HUES64 (cell line): ENCODE data around the gene SDHB.

ENCODE experiments used
- H3K27ac ChIP-seq: 2 replicates; pipeline ENCODE4 v1.7.0; 2013; ENCODE audit warnings: low read depth, low read length, inconsistent platforms
- H3K27me3 ChIP-seq: 2 replicates; pipeline ENCODE4 v1.6.1; 2013; ENCODE audit warnings: mild to moderate bottlenecking, low read length; ENCODE audit not compliant: insufficient read depth
- H3K36me3 ChIP-seq: 2 replicates; pipeline ENCODE4 v1.6.1; 2013; ENCODE audit warnings: mild to moderate bottlenecking, low read length; ENCODE audit not compliant: insufficient read depth
- H3K4me1 ChIP-seq: 2 replicates; pipeline ENCODE4 v1.6.1; 2013; ENCODE audit warnings: mild to moderate bottlenecking, low read length, moderate library complexity; ENCODE audit not compliant: insufficient read depth
- H3K4me3 ChIP-seq: 2 replicates; pipeline ENCODE4 v1.5.1; 2013; ENCODE audit warnings: mild to moderate bottlenecking, low read length, moderate library complexity
- H3K9ac ChIP-seq: 2 replicates; pipeline ENCODE4 v1.6.1; 2013; ENCODE audit warnings: mild to moderate bottlenecking, low read depth, low read length
- H3K9me3 ChIP-seq: 2 replicates; pipeline ENCODE4 v1.6.1; 2013; ENCODE audit warnings: low read depth, low read length; ENCODE audit not compliant: insufficient read depth
- WGBS: fragments of 150-250, 120-280 bp; methylation state at CpG from one replicate; pipeline ENCODE4 v1.1.7; 2013; ENCODE audit warnings: missing lambda C conversion rate; 5-methylcytosine and 5-hydroxymethylcytosine counted together

SDHB gene

DNA sequence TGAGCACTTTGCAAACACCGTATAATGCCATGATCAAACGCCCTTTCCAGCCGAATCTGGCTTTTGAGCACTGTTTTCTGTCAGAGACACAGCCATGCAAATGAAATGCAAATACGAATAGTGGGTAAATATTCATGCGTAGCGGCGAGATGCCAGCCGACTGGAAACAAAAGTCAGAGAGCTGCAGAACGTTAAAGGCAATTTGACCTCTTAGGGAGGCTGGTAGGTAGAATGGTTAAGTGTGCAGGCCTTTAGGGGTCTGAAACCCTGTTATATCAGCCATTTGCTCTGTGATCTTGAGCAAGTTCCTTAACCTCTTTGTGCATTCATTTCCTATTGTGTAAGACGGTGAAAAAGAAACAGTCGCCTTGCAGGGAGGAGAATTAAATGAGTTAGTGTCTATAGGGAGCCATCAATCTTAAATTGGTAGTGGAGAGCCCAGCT lies 6.5 kb upstream of the SDHB start:
- H3K27ac ChIP-seq: no peak overlapping the region
- 42% methylated on average over 11 of the region's 11 CpGs for WGBS
- H3K9ac ChIP-seq: no peak overlapping the region

DNA sequence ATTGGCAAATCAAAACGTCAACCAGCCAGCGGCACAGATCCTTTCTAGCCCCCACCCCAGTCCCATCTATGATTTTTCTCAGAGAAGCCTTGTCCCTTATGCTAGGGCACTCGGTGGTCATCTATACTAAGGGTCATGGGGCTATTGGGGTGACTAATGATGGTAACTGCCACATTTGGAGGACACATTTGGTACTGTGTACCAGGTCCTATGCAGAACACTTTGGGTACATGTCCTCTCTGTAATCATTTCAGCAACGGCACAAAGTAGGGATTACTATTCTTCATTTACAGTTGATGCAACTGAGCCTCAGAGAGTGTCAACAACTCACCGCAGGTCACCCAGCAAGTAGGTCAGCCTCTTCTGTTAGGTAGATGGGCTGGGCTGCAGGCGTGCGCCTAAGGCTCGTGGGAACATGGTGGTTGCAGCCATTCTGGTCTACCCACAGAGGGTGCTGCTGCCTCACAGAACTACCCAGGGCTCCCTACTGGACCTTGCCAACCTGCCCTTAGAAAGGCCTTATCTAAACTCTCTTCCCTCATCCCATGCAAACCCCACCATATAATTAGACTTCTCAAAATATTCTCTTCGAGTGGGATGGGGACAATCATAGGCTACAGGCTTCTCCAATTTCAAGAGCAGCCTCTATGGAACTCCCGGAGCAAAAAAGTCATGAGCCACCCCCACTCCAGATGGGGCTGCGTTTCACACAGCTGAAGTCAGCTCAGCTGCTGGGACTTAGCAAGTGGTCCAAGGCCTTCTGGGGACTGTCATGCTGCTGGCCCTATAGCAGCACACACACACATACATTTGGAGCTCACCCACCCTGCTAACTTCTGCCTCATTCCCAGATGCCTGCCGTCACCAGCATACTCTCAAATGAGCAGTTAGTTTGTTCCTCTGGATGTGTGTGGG lies 5.8 kb upstream of the SDHB start:
- Histone ChIP-seq H3K4me1 (peaks cover 5% of the 10 kb centered on the region), H3K4me3 (no peak overlapping the region), H3K27ac (no peak overlapping the region), H3K36me3 (no peaks in the 10 kb centered on the region), H3K9me3 (no peaks in the 10 kb centered on the region; the same call in 1 of the 2 replicates), H3K27me3 (no peaks in the 10 kb centered on the region), H3K9ac (no peak overlapping the region)
- WGBS: 50% methylated on average over 12 of the region's 12 CpGs

More for the DNA sequence above, 6.5 kb upstream of the SDHB start:
- peaks cover 5% of the 10 kb centered on the region for H3K4me1 ChIP-seq
- H3K9me3 ChIP-seq: peaks cover 3% of the 10 kb centered on the region; the same call in 1 of the 2 replicates
- H3K27me3 ChIP-seq: no peaks in the 10 kb centered on the region
- no peaks in the 10 kb centered on the region for H3K36me3 ChIP-seq
- no peak overlapping the region for H3K4me3 ChIP-seq

DNA sequence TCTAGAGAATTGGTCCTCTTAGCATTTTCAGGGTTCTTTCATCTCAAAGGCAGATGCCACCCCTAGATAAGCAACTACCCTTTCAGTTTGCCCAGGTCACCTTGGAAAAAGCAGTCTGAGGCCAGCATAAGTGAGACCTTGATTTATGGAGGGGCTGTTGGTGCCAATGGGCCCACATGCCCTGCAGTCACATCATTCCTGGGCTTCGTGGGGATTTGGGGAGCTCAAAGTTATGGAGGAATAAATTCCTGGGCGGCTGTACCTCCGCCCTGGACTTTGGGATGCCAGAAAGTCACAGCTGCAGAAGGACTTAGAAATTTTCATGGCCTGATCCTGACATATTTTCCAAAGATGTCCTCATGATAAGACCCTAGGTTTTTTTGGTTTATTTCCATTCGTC lies 2.7 kb upstream of the SDHB start:
- Histone ChIP-seq H3K9me3 (no peaks in the 10 kb centered on the region), H3K4me3 (no peak overlapping the region), H3K27me3 (no peaks in the 10 kb centered on the region), H3K36me3 (peaks cover under 1% of the 10 kb centered on the region; the same call in 1 of the 2 replicates), H3K9ac (no peak overlapping the region), H3K4me1 (peaks cover 14% of the 10 kb centered on the region), H3K27ac (no peak overlapping the region)
- WGBS: 93% methylated on average over 4 of the region's 4 CpGs

DNA sequence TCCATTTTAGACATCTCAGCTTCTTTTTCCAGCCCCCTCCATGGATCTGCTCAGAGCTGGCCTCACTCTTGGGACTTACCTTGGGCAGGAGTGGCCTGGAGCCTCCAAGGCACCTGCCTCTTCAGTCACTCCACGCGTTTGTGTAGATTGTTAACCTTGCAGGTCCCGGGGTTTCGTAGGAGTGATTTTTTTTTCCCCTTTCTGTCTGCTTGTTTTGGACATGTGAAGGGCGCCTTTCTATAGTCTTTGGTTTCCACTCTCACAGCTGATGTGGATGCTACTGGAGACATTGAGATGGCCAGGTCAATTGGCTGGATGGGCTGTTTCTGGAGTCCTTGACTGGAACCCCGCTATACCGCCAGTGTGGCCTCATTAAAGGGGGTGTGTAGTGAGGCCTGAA lies 2.0 kb upstream of the SDHB start:
- WGBS: 93% methylated on average over 7 of the region's 7 CpGs
- H3K9ac ChIP-seq: no peak overlapping the region
- no peaks in the 10 kb centered on the region for H3K9me3 ChIP-seq
- peaks cover 14% of the 10 kb centered on the region for H3K4me1 ChIP-seq
- H3K4me3 ChIP-seq: no peak overlapping the region
- H3K27me3 ChIP-seq: no peaks in the 10 kb centered on the region
- no peak overlapping the region for H3K27ac ChIP-seq
- peaks cover 8% of the 10 kb centered on the region for H3K36me3 ChIP-seq

DNA sequence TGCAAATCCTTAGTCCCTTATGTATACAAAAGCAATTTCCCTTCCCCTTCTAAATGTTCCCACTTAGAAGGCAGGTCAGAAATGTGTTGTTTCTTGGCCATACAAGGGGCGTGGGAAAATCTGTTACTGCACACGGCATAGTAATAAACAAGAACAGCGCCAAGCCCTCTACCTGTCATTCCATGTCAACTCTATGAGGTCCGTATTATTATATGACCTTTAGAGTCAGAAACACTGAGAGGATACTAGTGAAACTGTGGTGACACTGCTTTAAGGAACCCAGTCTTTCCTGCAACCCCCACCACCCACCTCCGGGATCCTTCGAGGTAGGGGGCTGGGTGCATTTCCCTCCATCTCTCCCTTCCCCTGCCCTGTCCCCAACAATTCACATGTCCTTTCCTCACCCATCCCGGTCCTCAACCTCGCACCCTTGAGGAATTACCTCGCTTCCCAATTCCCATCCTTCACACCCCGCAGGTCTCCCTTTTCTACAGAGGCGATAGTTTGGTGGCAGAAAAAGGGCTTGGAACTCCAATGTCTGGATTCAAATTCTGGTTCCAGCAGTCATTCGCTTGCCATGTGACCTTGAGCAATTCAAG lies 647 bp downstream of the SDHB start:
- Histone ChIP-seq H3K36me3 (peaks cover 26% of the 10 kb centered on the region), H3K4me3 (peak overlapping the region; percentile 95), H3K9me3 (no peaks in the 10 kb centered on the region), H3K27me3 (no peaks in the 10 kb centered on the region), H3K9ac (peak overlapping the region; percentile 75), H3K27ac (no peak overlapping the region; the same call in 1 of the 2 replicates), H3K4me1 (peaks cover 9% of the 10 kb centered on the region; the same call in 1 of the 2 replicates)
- WGBS: 10% methylated on average over 12 of the region's 12 CpGs

DNA sequence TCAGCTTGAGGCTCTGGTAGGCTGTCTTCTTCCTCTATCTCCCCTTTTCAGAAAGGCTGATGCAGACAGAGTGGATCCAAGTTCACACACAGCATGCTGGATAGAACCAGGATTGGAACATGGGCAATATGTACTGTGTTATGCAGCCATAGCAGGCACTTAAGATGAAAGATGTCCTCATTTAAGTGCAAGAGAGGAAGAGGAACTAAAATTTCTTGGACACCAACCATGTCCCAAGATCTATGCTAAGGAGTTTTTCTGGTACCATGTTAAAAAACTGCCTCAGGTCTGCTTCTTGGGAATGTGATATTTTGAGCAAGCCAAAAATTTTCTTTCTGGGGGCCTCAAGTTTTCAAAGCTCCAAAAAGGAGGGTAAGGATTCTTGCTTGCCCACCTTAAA lies 1.2 kb downstream of the SDHB start:
- Histone ChIP-seq H3K36me3 (peaks cover 26% of the 10 kb centered on the region), H3K4me1 (peaks cover 9% of the 10 kb centered on the region; the same call in 1 of the 2 replicates), H3K27ac (no peak overlapping the region), H3K9ac (no peak overlapping the region; the same call in 1 of the 2 replicates), H3K27me3 (no peaks in the 10 kb centered on the region), H3K4me3 (peak overlapping the region; percentile 95), H3K9me3 (no peaks in the 10 kb centered on the region)

- peaks cover 26% of the 10 kb centered on the region for H3K36me3 ChIP-seq
- no peak overlapping the region for H3K27ac ChIP-seq
- 67% methylated on average over 1 of the region's 1 CpG for WGBS
- H3K27me3 ChIP-seq: no peaks in the 10 kb centered on the region
- H3K9ac ChIP-seq: no peak overlapping the region
- no peaks in the 10 kb centered on the region for H3K9me3 ChIP-seq
- H3K4me3 ChIP-seq: no peak overlapping the region
- peaks cover 9% of the 10 kb centered on the region; the same call in 1 of the 2 replicates for H3K4me1 ChIP-seq
These were observed 1.8 kb downstream of the SDHB start for GRCh38 chr1:17052038-17052437.

- no peaks in the 10 kb centered on the region for H3K9me3 ChIP-seq
- no peak overlapping the region for H3K9ac ChIP-seq
- WGBS: 98% methylated on average over 4 of the region's 5 CpGs
- no peak overlapping the region for H3K4me3 ChIP-seq
- H3K36me3 ChIP-seq: peaks cover 48% of the 10 kb centered on the region
- peaks cover 9% of the 10 kb centered on the region; the same call in 1 of the 2 replicates for H3K4me1 ChIP-seq
- H3K27ac ChIP-seq: no peak overlapping the region
- no peaks in the 10 kb centered on the region for H3K27me3 ChIP-seq
These were observed 5.9 kb downstream of the SDHB start for GRCh38 chr1:17047924-17048323.

- no peaks in the 10 kb centered on the region for H3K9me3 ChIP-seq
- no peaks in the 10 kb centered on the region for H3K27me3 ChIP-seq
- H3K4me3 ChIP-seq: no peak overlapping the region
- no peak overlapping the region for H3K27ac ChIP-seq
- peaks cover 59% of the 10 kb centered on the region for H3K36me3 ChIP-seq
- peaks cover 4% of the 10 kb centered on the region; the same call in 1 of the 2 replicates for H3K4me1 ChIP-seq
- no peak overlapping the region for H3K9ac ChIP-seq
- WGBS: 78% methylated on average over 3 of the region's 3 CpGs
These were observed 7.5 kb downstream of the SDHB start for GRCh38 chr1:17046334-17046657.

- WGBS: 76% methylated on average over 8 of the region's 9 CpGs
- H3K9me3 ChIP-seq: no peaks in the 10 kb centered on the region
- H3K27ac ChIP-seq: no peak overlapping the region
- no peaks in the 10 kb centered on the region for H3K27me3 ChIP-seq
- no peak overlapping the region for H3K4me3 ChIP-seq
- no peak overlapping the region for H3K9ac ChIP-seq
- H3K36me3 ChIP-seq: peaks cover 54% of the 10 kb centered on the region
- peaks cover 4% of the 10 kb centered on the region; the same call in 1 of the 2 replicates for H3K4me1 ChIP-seq
These were observed 8.0 kb downstream of the SDHB start for GRCh38 chr1:17045634-17046333.

GRCh38 chr1:17045150-17045549 lies 8.7 kb downstream of the SDHB start:
- H3K36me3 ChIP-seq: peaks cover 55% of the 10 kb centered on the region

More at GRCh38 chr1:17045150-17045549, 8.7 kb downstream of the SDHB start:
- Histone ChIP-seq H3K4me3 (no peak overlapping the region), H3K27me3 (no peaks in the 10 kb centered on the region), H3K9me3 (no peaks in the 10 kb centered on the region), H3K9ac (no peak overlapping the region), H3K27ac (no peak overlapping the region), H3K4me1 (peaks cover 4% of the 10 kb centered on the region; the same call in 1 of the 2 replicates)
- 77% methylated on average over 5 of the region's 5 CpGs for WGBS
